Esophagus muscularis mucosa (tissue), 3 donors: ENCODE data around the gene ZC3H18.

Source experiments
- CTCF ChIP-seq, 3 experiments: fragments of 200-600 bp in 2 of 3; fragments of 450-650 bp in 1 of 3; sonication (generic) in 2 of 3; IDR thresholded peaks; one replicate each; pipeline ENCODE4 v1.5.1; 2017 to 2019; ENCODE audit warnings: antibody characterized with exemption in 3 of 3, mild to moderate bottlenecking in 2 of 3, moderate library complexity in 1 of 3
- EP300 ChIP-seq: sonication (generic); formaldehyde crosslinking; IDR thresholded peaks from one replicate; pipeline ENCODE4 v1.6.1; 2017; ENCODE audit warnings: antibody characterized with exemption

DNA sequence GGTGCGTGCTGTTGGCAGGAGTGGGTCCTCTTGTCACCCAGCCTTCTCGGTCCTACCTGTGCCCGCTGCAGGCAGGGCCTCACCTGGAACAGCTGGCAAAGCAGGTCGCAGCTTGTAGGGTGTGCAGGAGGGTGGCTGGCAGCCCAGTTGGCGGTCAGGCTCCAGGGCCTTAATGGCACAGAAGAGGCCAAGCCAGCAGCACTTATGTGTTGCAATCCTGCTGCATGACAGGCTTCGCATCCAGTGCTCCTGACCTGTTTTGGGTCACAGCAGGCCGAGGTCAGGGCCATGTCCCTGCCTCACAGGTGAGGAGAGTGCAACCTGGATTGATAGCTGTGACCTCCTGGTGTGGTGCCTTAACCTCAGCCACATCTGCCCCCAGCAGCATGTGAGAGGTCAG lies 31.9 kb downstream of the ZC3H18 start:
- TF ChIP-seq CTCF (IDR thresholded peaks at IDR 0.05) (no peak), EP300 (no peak)
